Right ventricle myocardium superior (tissue), 1 donor: ENCODE data around the gene DIABLO. TPM values are rescaled to one million over a fixed set of nuclear protein-coding genes. Genes with fewer than 3 reads are reported as not detected.

Experiments
- ATAC-seq: fragments of 200-7000 bp; cut with Tn5 transposase; one replicate; pipeline ENCODE4 v1.9.1; 2020; ENCODE audit warnings: mild to moderate bottlenecking; ENCODE audit not compliant: poor library complexity
- DNase-seq: peaks from one replicate; pipeline ENCODE4 v3.0.0-alpha.2; 2020
- intact Hi-C: fragments of 100-400 bp; cut with DNase I; formaldehyde crosslinking; loops from one replicate; pipeline ENCODE4 v1.11.2; 2022
- total RNA-seq: library from RNA; stranded (reverse); fragmentation: NEBNext Ultra II Directional; extraction: Animal tissue kit (Norgen Biotek cat#: 25700); gene quantifications from one replicate; pipeline ENCODE4 v1.2.1, GENCODE V29; 2021
- donor health status: DM: no; HTN: yes; CAD: no; lungs with severe emphysema.

The DIABLO gene
- total RNA-seq, 1 donor from 2014 or later, result 27.8 TPM

GRCh38 chr12:122166422-122167349, 59.2 kb downstream of the DIABLO start:
- intact Hi-C loops, result no loop called here
- ATAC-seq, result no peak
- DNase-seq, result no peak

DNA sequence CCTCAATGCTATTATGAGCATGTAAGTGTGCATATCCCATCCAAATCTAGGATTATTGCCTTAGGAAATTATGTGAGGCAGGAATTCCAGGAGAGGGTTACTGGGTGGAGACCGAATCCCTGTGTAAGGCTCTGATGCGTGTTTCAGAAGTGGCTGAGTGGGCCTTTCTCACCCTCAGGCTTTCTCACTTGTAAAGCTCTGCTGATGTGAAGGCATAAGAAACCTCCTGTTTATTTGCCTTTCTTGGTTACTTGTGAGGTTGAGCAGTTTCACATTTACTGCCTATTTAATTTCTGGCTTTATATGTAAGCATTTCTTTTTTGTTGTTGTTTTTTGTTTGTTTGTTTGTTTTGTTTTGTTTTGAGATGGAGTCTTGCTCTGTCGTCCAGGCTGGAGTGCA, 62.9 kb downstream of the DIABLO start:
- ATAC-seq (no peak), DNase-seq (no peak)
- intact Hi-C loops, result no loop called here

DNA sequence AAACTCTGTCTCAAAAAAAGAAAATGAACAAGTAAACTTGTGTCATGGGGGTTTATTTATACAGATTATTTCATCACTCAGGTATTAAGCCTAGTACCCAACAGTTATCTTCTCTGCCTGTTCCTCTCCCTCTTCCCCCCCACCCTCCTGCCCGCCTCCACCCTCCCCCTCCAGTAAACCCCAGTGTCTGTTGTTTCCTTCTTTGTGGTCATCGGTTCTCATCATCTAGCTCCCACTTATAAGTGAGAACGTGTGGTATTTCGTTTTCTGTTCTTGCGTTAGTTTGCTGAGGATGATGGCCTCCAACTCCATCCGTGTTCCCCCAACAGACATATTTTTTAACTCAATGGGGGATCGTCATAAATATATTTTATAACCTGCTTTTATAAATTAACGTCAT, 64.2 kb downstream of the DIABLO start:
- DNase-seq (no peak), ATAC-seq (no peak)
- intact Hi-C loops, result no loop called here

DNA sequence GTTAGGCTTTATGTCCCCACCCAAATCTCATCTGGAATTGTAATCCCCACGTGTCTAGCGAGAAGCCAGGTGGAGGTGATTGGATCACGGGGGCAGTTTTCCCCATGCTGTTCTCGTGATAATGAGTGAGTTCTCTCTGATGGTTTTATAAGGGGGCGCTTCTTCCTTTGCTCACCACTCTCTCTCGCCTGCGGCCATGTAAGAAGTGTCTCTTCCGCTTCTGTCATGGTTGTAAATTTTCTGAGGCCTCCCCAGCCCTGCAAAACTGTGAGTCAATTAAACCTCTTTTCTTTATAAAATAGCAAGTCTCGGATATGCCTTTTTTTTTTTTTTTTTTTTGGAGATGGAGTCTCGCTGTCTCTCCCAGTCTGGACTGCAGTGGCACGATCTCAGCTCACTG, 65.1 kb downstream of the DIABLO start:
- ATAC-seq (no peak), DNase-seq (no peak)
- intact Hi-C loops, result no loop called here

GRCh38 chr12:122159882-122160281, 66.0 kb downstream of the DIABLO start:
- ATAC-seq, result no peak
- intact Hi-C loops, result no loop called here
- DNase-seq, result no peak

- intact Hi-C loops, result no loop called here
- no peak for DNase-seq
- no peak for ATAC-seq
Observed at GRCh38 chr12:122158700-122159285, 67.1 kb downstream of the DIABLO start.

Other genes starting within 250 kb of the DIABLO start
- gene BCL7A, start 204.2 kb downstream of the DIABLO start, total RNA-seq, result 15.1 TPM
- 22.6 TPM for gene MLXIP, start 147.3 kb downstream of the DIABLO start, total RNA-seq
- gene IL31, start 51.8 kb downstream of the DIABLO start, total RNA-seq, result not detected
- gene LRRC43, start 42.9 kb downstream of the DIABLO start, total RNA-seq, result 0.81 TPM
- gene B3GNT4, start 22.3 kb downstream of the DIABLO start, total RNA-seq, result not detected
- gene VPS33A, start 40.4 kb upstream of the DIABLO start, total RNA-seq, result 10.2 TPM
- gene CLIP1, start 196.6 kb upstream of the DIABLO start, total RNA-seq, result 92.5 TPM